IPS DF 4.7 (cell line): Measurements from ENCODE around the gene IL4.

Experiments used
- DNase-seq: peaks from one replicate; pipeline ENCODE4 v3.0.0-alpha.2; 2013; ENCODE audit warnings: low spot score; ENCODE audit errors: extremely low read depth

IL4 gene

GRCh38 chr5:132658381-132659302 is 15.1 kb upstream of the IL4 start:
- DNase-seq, result no peak

- no peak for DNase-seq
Observed at GRCh38 chr5:132659598-132660493, 13.9 kb upstream of the IL4 start.

- DNase-seq, result no peak
Observed at GRCh38 chr5:132661231-132662003, 12.4 kb upstream of the IL4 start.

- DNase-seq, result no peak
Observed at GRCh38 chr5:132662004-132662401, 11.8 kb upstream of the IL4 start.

GRCh38 chr5:132662925-132663770 is 10.6 kb upstream of the IL4 start:
- DNase-seq, result no peak

- no peak for DNase-seq
Observed at GRCh38 chr5:132663771-132664695, 9.8 kb upstream of the IL4 start.

GRCh38 chr5:132664696-132665209 is 9.0 kb upstream of the IL4 start:
- no peak for DNase-seq

GRCh38 chr5:132665574-132666080 is 8.2 kb upstream of the IL4 start:
- DNase-seq, result no peak

GRCh38 chr5:132666310-132667123 is 7.3 kb upstream of the IL4 start:
- no peak for DNase-seq

- DNase-seq, result no peak
Observed at GRCh38 chr5:132667309-132667708, 6.5 kb upstream of the IL4 start.

- no peak for DNase-seq
Observed at GRCh38 chr5:132667761-132668705, 5.8 kb upstream of the IL4 start.

GRCh38 chr5:132668706-132669454 is 4.9 kb upstream of the IL4 start:
- DNase-seq, result no peak

GRCh38 chr5:132669455-132669820 is 4.4 kb upstream of the IL4 start:
- DNase-seq, result no peak

- DNase-seq, result no peak
Observed at GRCh38 chr5:132669966-132670882, 3.6 kb upstream of the IL4 start.

GRCh38 chr5:132671000-132671399 is 2.8 kb upstream of the IL4 start:
- no peak for DNase-seq
